ENCODE measurements around the gene SEMA6A.

The SEMA6A gene

GRCh38 chr5:116411101-116411571 lies 163.5 kb downstream of the SEMA6A start:
- peak; percentile 24 for DNase-seq (ENCODE audit: low read depth)
- no peak overlapping the region for H3K4me3 ChIP-seq (ENCODE audit: low read depth, low read length)
- TF ChIP-seq, protein P1, sequence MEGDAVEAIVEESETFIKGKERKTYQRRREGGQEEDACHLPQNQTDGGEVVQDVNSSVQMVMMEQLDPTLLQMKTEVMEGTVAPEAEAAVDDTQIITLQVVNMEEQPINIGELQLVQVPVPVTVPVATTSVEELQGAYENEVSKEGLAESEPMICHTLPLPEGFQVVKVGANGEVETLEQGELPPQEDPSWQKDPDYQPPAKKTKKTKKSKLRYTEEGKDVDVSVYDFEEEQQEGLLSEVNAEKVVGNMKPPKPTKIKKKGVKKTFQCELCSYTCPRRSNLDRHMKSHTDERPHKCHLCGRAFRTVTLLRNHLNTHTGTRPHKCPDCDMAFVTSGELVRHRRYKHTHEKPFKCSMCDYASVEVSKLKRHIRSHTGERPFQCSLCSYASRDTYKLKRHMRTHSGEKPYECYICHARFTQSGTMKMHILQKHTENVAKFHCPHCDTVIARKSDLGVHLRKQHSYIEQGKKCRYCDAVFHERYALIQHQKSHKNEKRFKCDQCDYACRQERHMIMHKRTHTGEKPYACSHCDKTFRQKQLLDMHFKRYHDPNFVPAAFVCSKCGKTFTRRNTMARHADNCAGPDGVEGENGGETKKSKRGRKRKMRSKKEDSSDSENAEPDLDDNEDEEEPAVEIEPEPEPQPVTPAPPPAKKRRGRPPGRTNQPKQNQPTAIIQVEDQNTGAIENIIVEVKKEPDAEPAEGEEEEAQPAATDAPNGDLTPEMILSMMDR (conservative IDR thresholded peaks at IDR 0.05; ENCODE audit: low read depth, low read length): no peak

GRCh38 chr5:116410336-116410890 lies 164.2 kb downstream of the SEMA6A start:
- DNase-seq (ENCODE audit: low read depth): peak; percentile 10
- H3K4me3 ChIP-seq (ENCODE audit: low read depth, low read length): no peak overlapping the region
- TF ChIP-seq, protein P1 (conservative IDR thresholded peaks at IDR 0.05; ENCODE audit: low read depth, low read length): no peak

DNA sequence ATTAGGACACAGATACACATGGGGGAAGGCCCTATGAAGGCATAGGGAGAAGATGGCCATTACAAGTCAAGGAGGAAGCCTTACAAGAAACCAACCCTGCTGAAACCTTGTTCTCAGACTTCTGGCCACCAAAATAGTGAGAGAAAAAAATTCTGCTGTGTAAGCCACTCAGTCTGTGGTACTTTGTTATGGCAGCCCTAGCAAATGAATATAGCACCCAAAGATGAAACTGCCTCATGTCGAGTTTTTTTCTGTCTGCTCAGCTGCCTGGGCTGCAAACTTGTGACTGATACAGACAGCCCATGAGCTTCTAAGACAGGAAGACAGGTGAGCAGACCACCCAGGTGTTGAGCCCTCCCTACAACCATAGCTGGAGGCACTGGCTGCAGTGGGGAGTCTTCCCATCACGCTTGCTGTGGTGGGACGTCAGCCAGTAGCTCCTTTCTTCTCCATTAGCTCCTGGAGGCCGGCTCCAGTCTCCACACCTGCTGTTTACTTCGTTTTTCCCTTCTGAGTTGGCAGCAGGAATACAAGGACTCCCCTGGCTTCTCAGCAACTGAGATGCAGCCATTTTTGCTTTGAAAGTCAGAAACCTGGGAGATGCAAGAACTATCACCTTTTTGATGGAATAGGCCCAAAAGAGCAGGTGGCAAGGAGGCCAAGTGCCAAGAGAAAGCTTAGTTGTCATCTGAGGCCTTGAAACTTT lies 164.9 kb downstream of the SEMA6A start:
- no peak overlapping the region for H3K4me3 ChIP-seq (ENCODE audit: low read depth, low read length)
- no peak for DNase-seq (ENCODE audit: low read depth)
- TF ChIP-seq, protein P1 (conservative IDR thresholded peaks at IDR 0.05; ENCODE audit: low read depth, low read length): no peak

GRCh38 chr5:116406306-116407041 lies 168.1 kb downstream of the SEMA6A start:
- H3K4me3 ChIP-seq (ENCODE audit: low read depth, low read length): no peak overlapping the region
- DNase-seq (ENCODE audit: low read depth): no peak
- TF ChIP-seq, protein P1 (conservative IDR thresholded peaks at IDR 0.05; ENCODE audit: low read depth, low read length): no peak

DNA sequence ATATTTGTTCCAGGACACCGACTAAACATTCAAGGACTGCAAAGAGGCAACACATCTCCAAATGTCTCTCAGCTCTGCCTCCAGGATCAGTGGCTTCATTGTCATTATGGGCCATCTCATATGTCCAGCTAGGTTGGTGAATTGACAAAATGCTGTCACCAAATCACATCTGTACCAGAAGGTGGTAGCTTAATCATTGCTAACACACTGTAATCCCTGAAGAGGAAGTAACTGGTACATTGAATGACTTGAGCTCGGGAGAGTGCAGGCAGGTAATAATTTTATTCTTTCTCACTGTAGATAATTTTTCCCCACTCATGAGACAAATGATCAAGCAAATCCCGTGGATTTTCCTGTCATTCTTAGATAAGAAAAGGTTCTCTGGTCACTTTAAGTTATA lies 169.8 kb downstream of the SEMA6A start:
- TF ChIP-seq, protein P1 (conservative IDR thresholded peaks at IDR 0.05; ENCODE audit: low read depth, low read length): no peak
- H3K4me3 ChIP-seq (ENCODE audit: low read depth, low read length): no peak overlapping the region
- no peak for DNase-seq (ENCODE audit: low read depth)

- no peak for DNase-seq (ENCODE audit: low read depth)
- TF ChIP-seq, protein P1 (conservative IDR thresholded peaks at IDR 0.05; ENCODE audit: low read depth, low read length): peak; percentile 2
- no peak overlapping the region for H3K4me3 ChIP-seq (ENCODE audit: low read depth, low read length)
These were observed 170.6 kb downstream of the SEMA6A start for GRCh38 chr5:116404016-116404415.

All from choroid plexus epithelial cell (primary cell).